ENCODE measurements around the gene CREB3L1. TPM values are rescaled to one million over a fixed set of nuclear protein-coding genes. Genes with fewer than 3 reads are reported as not detected.

CREB3L1 gene
- total RNA-seq, 1 experiment from 2014 or later, result not detected

- H3K27ac Mint-ChIP-seq (ENCODE audit: low read depth, unreplicated experiment), result peak overlapping the region; percentile 27
- ChIA-PET CTCF (interaction anchor here (0.6 to 1.6 kb wide), 16 partner anchors 9 to 209 kb away, joined by 3 to 7 read pairs (median 3); no protein-coding TSS in a partner anchor), POLR2A (interaction anchor here (0.6 to 1.4 kb wide), 7 partner anchors 8 to 273 kb away, joined by 3 to 6 read pairs (median 4); no protein-coding TSS in a partner anchor)
- peaks cover 6% of the 10 kb centered on the region for H3K36me3 Mint-ChIP-seq (ENCODE audit: insufficient read depth, unreplicated experiment)
- TSS peak; percentile 27 for BruUV-seq (replicated peaks)
- intact Hi-C loops (cut with micrococcal nuclease), result no loop called here
- H3K4me3 Mint-ChIP-seq (ENCODE audit: unreplicated experiment), result peak overlapping the region; percentile 59
- H3K9me3 Mint-ChIP-seq (ENCODE audit: unreplicated experiment), result no peaks in the 10 kb centered on the region
- TF ChIP-seq CTCF (IDR thresholded peaks at IDR 0.05; ENCODE audit: unreplicated experiment), result no peak
- H3K27me3 Mint-ChIP-seq (ENCODE audit: insufficient read depth, unreplicated experiment), result no peaks in the 10 kb centered on the region
- peaks cover 31% of the 10 kb centered on the region for H3K4me1 Mint-ChIP-seq (ENCODE audit: insufficient read depth, unreplicated experiment)
- no peak for DNase-seq (ENCODE audit: unreplicated experiment)
Observed at GRCh38 chr11:46348566-46349401, 71.3 kb downstream of the CREB3L1 start.

- peaks cover 6% of the 10 kb centered on the region for H3K36me3 Mint-ChIP-seq (ENCODE audit: insufficient read depth, unreplicated experiment)
- ChIA-PET CTCF (interaction anchor here (0.6 to 3.0 kb wide), 8 partner anchors 10 to 112 kb away, joined by 3 to 23 read pairs (median 4); no protein-coding TSS in a partner anchor), POLR2A (interaction anchor here (0.6 kb wide), 1 partner anchor 303 kb away, joined by 3 read pairs; no protein-coding TSS in a partner anchor)
- H3K27me3 Mint-ChIP-seq (ENCODE audit: insufficient read depth, unreplicated experiment), result no peaks in the 10 kb centered on the region
- intact Hi-C loops (cut with micrococcal nuclease), result no loop called here
- no peak overlapping the region for H3K4me3 Mint-ChIP-seq (ENCODE audit: unreplicated experiment)
- no peaks in the 10 kb centered on the region for H3K9me3 Mint-ChIP-seq (ENCODE audit: unreplicated experiment)
- BruUV-seq (replicated peaks), result no TSS peak
- no peak for TF ChIP-seq CTCF (IDR thresholded peaks at IDR 0.05; ENCODE audit: unreplicated experiment)
- no peak for DNase-seq (ENCODE audit: unreplicated experiment)
- peak overlapping the region; percentile 16 for H3K27ac Mint-ChIP-seq (ENCODE audit: low read depth, unreplicated experiment)
- H3K4me1 Mint-ChIP-seq (ENCODE audit: insufficient read depth, unreplicated experiment), result peaks cover 20% of the 10 kb centered on the region
Observed at GRCh38 chr11:46350695-46351094, 73.2 kb downstream of the CREB3L1 start.

GRCh38 chr11:46351148-46351547 is 73.7 kb downstream of the CREB3L1 start:
- CTCF ChIA-PET, result interaction anchor here (0.7 to 3.0 kb wide), 10 partner anchors 10 to 113 kb away, joined by 3 to 23 read pairs (median 4); no protein-coding TSS in a partner anchor
- Mint-ChIP-seq H3K4me1 (ENCODE audit: insufficient read depth, unreplicated experiment) (peaks cover 19% of the 10 kb centered on the region), H3K36me3 (ENCODE audit: insufficient read depth, unreplicated experiment) (peaks cover 6% of the 10 kb centered on the region), H3K27me3 (ENCODE audit: insufficient read depth, unreplicated experiment) (no peaks in the 10 kb centered on the region), H3K27ac (ENCODE audit: low read depth, unreplicated experiment) (peak overlapping the region; percentile 16), H3K9me3 (ENCODE audit: unreplicated experiment) (no peaks in the 10 kb centered on the region), H3K4me3 (ENCODE audit: unreplicated experiment) (no peak overlapping the region)
- BruUV-seq (replicated peaks), result no TSS peak
- no peak for TF ChIP-seq CTCF (IDR thresholded peaks at IDR 0.05; ENCODE audit: unreplicated experiment)
- intact Hi-C loops (cut with micrococcal nuclease), result no loop called here
- POLR2A ChIA-PET, result no interaction called here
- DNase-seq (ENCODE audit: unreplicated experiment), result no peak

GRCh38 chr11:46351606-46352005 is 74.1 kb downstream of the CREB3L1 start:
- H3K36me3 Mint-ChIP-seq (ENCODE audit: insufficient read depth, unreplicated experiment), result peaks cover 6% of the 10 kb centered on the region
- no peak for TF ChIP-seq CTCF (IDR thresholded peaks at IDR 0.05; ENCODE audit: unreplicated experiment)
- intact Hi-C loops (cut with micrococcal nuclease), result no loop called here
- H3K4me1 Mint-ChIP-seq (ENCODE audit: insufficient read depth, unreplicated experiment), result peaks cover 19% of the 10 kb centered on the region
- POLR2A ChIA-PET, result interaction anchor here (1.2 kb wide), 1 partner anchor 108 kb away, joined by 3 read pairs; no protein-coding TSS in a partner anchor
- H3K27ac Mint-ChIP-seq (ENCODE audit: low read depth, unreplicated experiment), result peak overlapping the region; percentile 82
- BruUV-seq (replicated peaks), result no TSS peak
- CTCF ChIA-PET, result interaction anchor here (0.6 to 3.0 kb wide), 11 partner anchors 10 to 204 kb away, joined by 3 to 23 read pairs (median 4); no protein-coding TSS in a partner anchor
- H3K9me3 Mint-ChIP-seq (ENCODE audit: unreplicated experiment), result no peaks in the 10 kb centered on the region
- H3K4me3 Mint-ChIP-seq (ENCODE audit: unreplicated experiment), result peak overlapping the region; percentile 62
- H3K27me3 Mint-ChIP-seq (ENCODE audit: insufficient read depth, unreplicated experiment), result no peaks in the 10 kb centered on the region
- DNase-seq (ENCODE audit: unreplicated experiment), result no peak

All from MCF 10A (cell line).